Esophagus squamous epithelium (tissue), 5 donors: ENCODE measurements around the gene ARHGEF11. TPM values are rescaled to one million over a fixed set of nuclear protein-coding genes. Genes with fewer than 3 reads are reported as not detected.

Source experiments
- DNase-seq: peaks from one replicate; lab custom pipeline; 2025; lab: John Stamatoyannopoulos, UW
- H3K27ac ChIP-seq, 4 donors: fragments of 200-600 bp; sonication (generic); one replicate each; pipeline ENCODE4 v1.5.1; 2016 to 2019; ENCODE audit warnings: mild to moderate bottlenecking in 1 of 4
- H3K27me3 ChIP-seq, 4 donors: fragments of 200-600 bp; sonication (generic); 1 replicate in 3 of 4; 2 replicates in 1 of 4; pipeline versions ENCODE4 v1.5.1 to v1.6.0; 2017 to 2021; ENCODE audit warnings: antibody characterized with exemption in 1 of 4
- H3K36me3 ChIP-seq, 3 donors: fragments of 200-600 bp; sonication (generic); one replicate each; pipeline ENCODE4 v1.5.1; 2016 to 2019
- H3K4me1 ChIP-seq, 3 donors: fragments of 200-600 bp; sonication (generic); one replicate each; pipeline ENCODE4 v1.5.1; 2017 to 2019
- H3K4me3 ChIP-seq, 4 donors: fragments of 200-600 bp; sonication (generic); 1 replicate in 3 of 4; 2 replicates in 1 of 4; pipeline ENCODE4 v1.5.1; 2016 to 2019; ENCODE audit warnings: mild to moderate bottlenecking in 2 of 4, moderate library complexity in 1 of 4
- H3K9me3 ChIP-seq, 3 donors: fragments of 200-600 bp; sonication (generic); one replicate each; pipeline ENCODE4 v1.5.1; 2016 to 2019
- POLR2A ChIP-seq, 4 donors: fragments of 450-650 bp; IDR thresholded peaks; one replicate each; pipeline ENCODE4 v1.6.1; 2017; ENCODE audit warnings: antibody characterized with exemption in 4 of 4, mild to moderate bottlenecking in 4 of 4, moderate library complexity in 3 of 4
- WGBS, 2 donors: methylation state at CpG; one replicate each; pipeline ENCODE4 v1.1.5; 2018; 5-methylcytosine and 5-hydroxymethylcytosine counted together
- intact Hi-C: fragments of 100-400 bp; cut with DNase I; formaldehyde crosslinking; loops from one replicate; pipeline ENCODE4 v1.15.0; 2022
- total RNA-seq, 4 donors: library from RNA; depleted of rRNA; stranded (reverse); fragments of >200 nt; gene quantifications; one replicate each; pipeline ENCODE4 v1.1.0, GENCODE V29; 2016
- TF ChIP-seq, protein P1 (sequence below), 6 experiments: fragments of 450-650 bp in 4 of 6; fragments of 200-600 bp in 2 of 6; sonication (generic) in 2 of 6; IDR thresholded peaks; one replicate each; pipeline ENCODE4 v1.5.1; 2016 to 2019; ENCODE audit warnings: antibody characterized with exemption in 6 of 6, mild to moderate bottlenecking in 4 of 6, moderate library complexity in 4 of 6
- donor health status: DM: yes; HTN: yes; CAD: no.

The ARHGEF11 gene
- total RNA-seq, 4 donors from 2014 or later = 15.5 to 24.2 (median 19.4) TPM

DNA sequence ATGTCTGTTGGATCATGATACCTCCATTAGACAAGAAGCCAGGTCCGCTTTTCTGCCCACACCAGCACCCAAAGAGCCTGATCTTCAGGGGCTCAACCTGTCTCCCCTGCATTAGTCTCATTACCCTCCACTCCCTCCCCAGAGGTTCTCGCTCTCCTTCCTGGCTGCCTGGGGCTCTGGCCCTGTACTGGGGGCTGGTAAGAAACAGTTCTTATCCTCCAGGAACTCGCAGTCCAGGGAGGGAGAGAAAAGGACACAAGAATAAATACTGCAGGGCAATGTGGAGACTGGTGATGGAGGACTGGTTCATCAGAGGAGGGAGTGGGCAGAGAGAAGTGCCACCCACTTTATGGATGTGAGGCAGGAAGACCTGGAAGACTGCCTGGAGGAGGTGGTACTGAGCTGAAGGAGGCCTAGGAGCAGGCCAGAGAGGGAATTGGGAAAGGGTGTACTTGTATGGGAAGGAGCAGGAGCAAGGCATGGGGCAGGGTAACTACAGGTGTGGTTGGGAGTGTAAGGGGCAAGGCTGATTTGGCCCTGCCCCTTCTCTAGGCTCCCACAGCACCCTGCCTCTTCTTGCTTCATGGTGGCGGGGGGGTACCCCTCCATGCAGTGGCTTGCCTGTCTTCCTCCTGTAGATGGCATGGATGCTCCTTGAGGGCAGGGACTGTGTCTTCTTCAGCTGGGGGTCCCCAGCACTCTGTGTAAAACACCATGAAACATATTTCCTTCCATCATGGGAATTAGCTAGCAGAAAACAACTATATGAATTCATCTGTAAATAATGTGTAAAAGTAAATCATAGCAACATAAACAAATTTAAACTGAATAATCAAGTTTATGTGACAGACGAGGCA, 120.2 kb downstream of the ARHGEF11 start:
- no peak for TF ChIP-seq POLR2A (IDR thresholded peaks at IDR 0.05)
- TF ChIP-seq, protein P1, sequence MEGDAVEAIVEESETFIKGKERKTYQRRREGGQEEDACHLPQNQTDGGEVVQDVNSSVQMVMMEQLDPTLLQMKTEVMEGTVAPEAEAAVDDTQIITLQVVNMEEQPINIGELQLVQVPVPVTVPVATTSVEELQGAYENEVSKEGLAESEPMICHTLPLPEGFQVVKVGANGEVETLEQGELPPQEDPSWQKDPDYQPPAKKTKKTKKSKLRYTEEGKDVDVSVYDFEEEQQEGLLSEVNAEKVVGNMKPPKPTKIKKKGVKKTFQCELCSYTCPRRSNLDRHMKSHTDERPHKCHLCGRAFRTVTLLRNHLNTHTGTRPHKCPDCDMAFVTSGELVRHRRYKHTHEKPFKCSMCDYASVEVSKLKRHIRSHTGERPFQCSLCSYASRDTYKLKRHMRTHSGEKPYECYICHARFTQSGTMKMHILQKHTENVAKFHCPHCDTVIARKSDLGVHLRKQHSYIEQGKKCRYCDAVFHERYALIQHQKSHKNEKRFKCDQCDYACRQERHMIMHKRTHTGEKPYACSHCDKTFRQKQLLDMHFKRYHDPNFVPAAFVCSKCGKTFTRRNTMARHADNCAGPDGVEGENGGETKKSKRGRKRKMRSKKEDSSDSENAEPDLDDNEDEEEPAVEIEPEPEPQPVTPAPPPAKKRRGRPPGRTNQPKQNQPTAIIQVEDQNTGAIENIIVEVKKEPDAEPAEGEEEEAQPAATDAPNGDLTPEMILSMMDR (IDR thresholded peaks at IDR 0.05) = no peak
- intact Hi-C loops = no loop called here

DNA sequence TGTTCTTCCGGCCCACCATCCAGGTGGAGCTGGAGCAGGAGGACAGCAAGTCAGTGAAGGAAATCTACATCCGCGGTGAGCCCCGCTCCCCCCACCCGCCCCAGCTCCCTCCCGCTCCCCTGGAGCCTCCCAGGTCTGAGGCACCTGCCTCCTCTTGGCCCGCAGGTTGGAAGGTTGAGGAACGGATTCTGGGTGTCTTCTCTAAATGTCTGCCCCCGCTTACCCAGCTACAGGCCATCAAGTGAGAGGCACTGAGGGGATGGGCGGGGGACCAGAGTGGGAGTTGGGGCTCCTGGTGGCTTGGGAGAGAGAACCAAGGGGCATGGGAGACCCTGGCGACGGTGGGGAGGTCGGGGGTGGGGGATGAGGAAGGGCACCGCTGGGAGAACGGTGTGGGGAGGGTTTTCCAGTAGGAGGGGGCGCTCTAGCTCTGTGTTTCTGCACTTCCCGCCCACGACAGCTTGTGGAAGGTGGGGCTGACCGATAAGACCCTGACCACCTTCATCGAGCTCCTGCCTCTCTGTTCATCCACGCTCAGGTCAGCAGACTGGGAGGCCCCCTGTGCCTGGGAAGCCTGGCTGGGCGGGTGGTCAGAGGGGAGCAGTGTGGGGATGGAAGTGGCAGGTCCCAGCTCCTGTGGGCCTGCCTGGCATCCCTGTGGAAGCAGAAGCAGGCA, 120.9 kb downstream of the ARHGEF11 start:
- intact Hi-C loops = no loop called here
- Histone ChIP-seq H3K4me1 (peaks cover 24 to 37% (median 27%) of the 10 kb centered on the region in 3 donors), H3K36me3 (no peaks in the 10 kb centered on the region), H3K9me3 (no peaks in the 10 kb centered on the region), H3K27ac (no peak overlapping the region), H3K4me3 (no peak overlapping the region), H3K27me3 (peaks cover 12 to 100% (median 30%) of the 10 kb centered on the region in 4 donors)
- DNase-seq = no peak
- 51 to 79% methylated on average over 3 to 8 of the region's 22 CpGs for WGBS, 2 donors
- no peak for TF ChIP-seq POLR2A (IDR thresholded peaks at IDR 0.05)
- TF ChIP-seq, protein P1 (IDR thresholded peaks at IDR 0.05) = no peak

More for the DNA sequence above, 120.2 kb downstream of the ARHGEF11 start:
- Histone ChIP-seq H3K4me3 (no peak overlapping the region), H3K4me1 (peaks cover 21 to 31% (median 23%) of the 10 kb centered on the region in 3 donors), H3K27ac (no peak overlapping the region), H3K9me3 (no peaks in the 10 kb centered on the region), H3K27me3 (peaks cover 12 to 100% (median 30%) of the 10 kb centered on the region in 4 donors), H3K36me3 (no peaks in the 10 kb centered on the region)
- DNase-seq = no peak
- 66 to 67% methylated on average over 2 to 4 of the region's 5 CpGs for whole genome bisulfite sequencing, 2 donors

DNA sequence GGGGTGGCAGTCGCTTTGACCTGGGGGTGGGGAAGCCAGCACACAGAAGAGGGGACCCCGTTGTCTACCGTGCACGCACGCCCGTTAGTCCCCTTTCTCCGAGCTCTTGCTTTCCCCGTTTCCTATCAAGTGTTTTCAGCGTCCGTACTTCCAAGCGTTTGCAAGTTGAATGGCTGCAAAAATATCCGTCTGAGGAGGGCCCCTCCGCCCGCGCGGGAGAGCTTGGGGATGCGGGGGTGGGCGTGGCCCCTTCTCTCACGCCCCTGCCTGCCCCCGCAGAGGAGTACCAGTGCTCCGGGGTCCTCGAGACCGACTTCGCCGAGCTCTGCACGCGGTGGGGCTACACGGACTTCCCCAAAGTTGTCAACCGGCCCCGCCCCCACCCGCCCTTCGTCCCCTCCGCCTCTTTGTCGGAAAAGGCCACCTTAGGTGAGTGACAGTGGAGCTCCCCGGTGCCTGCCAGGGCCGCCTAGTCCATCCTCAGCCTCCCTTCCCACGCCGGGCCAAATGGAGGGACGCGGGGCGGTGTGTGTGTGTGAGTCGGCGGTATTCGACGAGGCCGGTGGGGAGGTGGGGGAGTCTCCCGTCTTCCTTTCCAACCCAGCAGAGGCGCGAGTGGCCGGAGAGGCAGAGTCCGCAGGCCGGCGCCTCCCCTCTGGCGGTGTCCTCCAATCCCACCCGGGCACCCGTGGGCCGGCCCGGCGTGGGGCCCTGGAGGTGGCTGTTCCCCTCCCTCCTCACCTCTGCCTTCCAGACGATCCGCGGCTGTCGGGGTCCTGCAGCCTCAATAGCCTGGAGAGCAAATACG, 121.7 kb downstream of the ARHGEF11 start:
- DNase-seq = no peak
- peak overlapping the region in 2 of 4 donors; percentile 3 to 39 for H3K4me3 ChIP-seq
- no peak overlapping the region for H3K27ac ChIP-seq
- intact Hi-C loops = no loop called here
- no peak for TF ChIP-seq POLR2A (IDR thresholded peaks at IDR 0.05)
- TF ChIP-seq, protein P1 (IDR thresholded peaks at IDR 0.05) = no peak
- peaks cover 24 to 37% (median 27%) of the 10 kb centered on the region in 3 donors for H3K4me1 ChIP-seq
- H3K36me3 ChIP-seq = no peaks in the 10 kb centered on the region
- H3K9me3 ChIP-seq = no peaks in the 10 kb centered on the region
- H3K27me3 ChIP-seq = peaks cover 12 to 100% (median 25%) of the 10 kb centered on the region in 4 donors
- WGBS, 2 donors = 0 to 2% methylated on average over 6 to 16 of the region's 64 CpGs

DNA sequence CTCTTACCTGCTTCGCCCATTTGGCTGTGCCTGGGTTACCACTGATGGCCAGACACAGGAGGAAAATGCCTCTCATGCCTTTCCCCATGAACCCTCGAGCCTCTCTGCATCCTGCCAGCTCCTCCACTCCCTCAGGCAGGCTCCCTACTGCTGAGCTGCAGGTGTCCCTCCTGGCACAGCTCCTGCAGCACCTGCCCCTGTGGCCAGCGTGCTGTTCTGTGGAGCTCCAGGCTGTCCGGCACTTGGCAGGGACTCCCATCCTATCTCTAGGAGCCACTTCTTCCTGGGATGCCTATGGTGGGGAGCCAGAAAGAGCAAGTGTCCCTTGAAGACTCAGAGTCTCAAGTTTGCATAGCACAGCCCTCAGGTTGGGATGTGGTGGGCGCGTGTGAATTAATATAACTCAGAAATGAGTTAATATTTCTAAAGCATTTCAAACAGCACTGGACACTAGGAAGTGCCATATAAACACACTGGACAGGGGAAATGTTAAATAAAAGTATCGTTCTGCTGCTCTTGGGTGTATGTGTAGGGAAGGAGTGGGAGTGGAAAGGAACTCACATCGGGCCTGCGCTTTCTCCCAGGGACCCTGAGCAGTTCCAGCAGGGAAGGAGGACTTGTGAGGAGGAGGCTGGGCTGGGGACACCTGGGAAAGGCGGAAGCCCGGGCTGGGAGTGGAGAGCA, 122.4 kb downstream of the ARHGEF11 start:
- Histone ChIP-seq H3K4me3 (peak overlapping the region in 1 of 4 donors; percentile 39), H3K27me3 (peaks cover 12 to 100% (median 25%) of the 10 kb centered on the region in 4 donors), H3K36me3 (no peaks in the 10 kb centered on the region), H3K27ac (no peak overlapping the region), H3K9me3 (peaks cover 0 to under 1% (median 0%) of the 10 kb centered on the region in 3 donors), H3K4me1 (peaks cover 24 to 37% (median 27%) of the 10 kb centered on the region in 3 donors)
- DNase-seq = no peak
- 13 to 18% methylated on average over 9 to 10 of the region's 11 CpGs for WGBS, 2 donors
- intact Hi-C loops = no loop called here
- TF ChIP-seq POLR2A (IDR thresholded peaks at IDR 0.05) = no peak
- TF ChIP-seq, protein P1 (IDR thresholded peaks at IDR 0.05) = no peak
